PC-9 (cell line): Measurements from ENCODE around the gene PNCK.

Experiments used
- EZH2 ChIP-seq: fragments of 200-600 bp; sonication (generic); IDR thresholded peaks from 2 replicates; pipeline ENCODE4 v1.8.0; 2017; ENCODE audit warnings: antibody characterized with exemption, low read depth
- TF ChIP-seq, protein P1 (sequence below): fragments of 200-600 bp; sonication (generic); conservative IDR thresholded peaks from 2 replicates; pipeline ENCODE4 v1.6.1; 2017; ENCODE audit warnings: mixed run types, antibody characterized with exemption, mild to moderate bottlenecking, moderate library complexity

DNA sequence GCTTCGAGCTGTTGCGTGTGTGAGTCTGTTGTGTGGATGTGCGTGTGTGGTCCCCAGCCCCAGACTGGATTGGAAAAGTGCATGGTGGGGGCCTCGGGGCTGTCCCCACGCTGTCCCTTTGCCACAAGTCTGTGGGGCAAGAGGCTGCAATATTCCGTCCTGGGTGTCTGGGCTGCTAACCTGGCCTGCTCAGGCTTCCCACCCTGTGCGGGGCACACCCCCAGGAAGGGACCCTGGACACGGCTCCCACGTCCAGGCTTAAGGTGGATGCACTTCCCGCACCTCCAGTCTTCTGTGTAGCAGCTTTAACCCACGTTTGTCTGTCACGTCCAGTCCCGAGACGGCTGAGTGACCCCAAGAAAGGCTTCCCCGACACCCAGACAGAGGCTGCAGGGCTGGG lies 22.5 kb upstream of the PNCK start:
- TF ChIP-seq, protein P1, sequence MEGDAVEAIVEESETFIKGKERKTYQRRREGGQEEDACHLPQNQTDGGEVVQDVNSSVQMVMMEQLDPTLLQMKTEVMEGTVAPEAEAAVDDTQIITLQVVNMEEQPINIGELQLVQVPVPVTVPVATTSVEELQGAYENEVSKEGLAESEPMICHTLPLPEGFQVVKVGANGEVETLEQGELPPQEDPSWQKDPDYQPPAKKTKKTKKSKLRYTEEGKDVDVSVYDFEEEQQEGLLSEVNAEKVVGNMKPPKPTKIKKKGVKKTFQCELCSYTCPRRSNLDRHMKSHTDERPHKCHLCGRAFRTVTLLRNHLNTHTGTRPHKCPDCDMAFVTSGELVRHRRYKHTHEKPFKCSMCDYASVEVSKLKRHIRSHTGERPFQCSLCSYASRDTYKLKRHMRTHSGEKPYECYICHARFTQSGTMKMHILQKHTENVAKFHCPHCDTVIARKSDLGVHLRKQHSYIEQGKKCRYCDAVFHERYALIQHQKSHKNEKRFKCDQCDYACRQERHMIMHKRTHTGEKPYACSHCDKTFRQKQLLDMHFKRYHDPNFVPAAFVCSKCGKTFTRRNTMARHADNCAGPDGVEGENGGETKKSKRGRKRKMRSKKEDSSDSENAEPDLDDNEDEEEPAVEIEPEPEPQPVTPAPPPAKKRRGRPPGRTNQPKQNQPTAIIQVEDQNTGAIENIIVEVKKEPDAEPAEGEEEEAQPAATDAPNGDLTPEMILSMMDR = no peak
- TF ChIP-seq EZH2 = no peak
